KBM-7 (cell line): ENCODE data around the gene CEP295NL.
A peak's percentile ranks its signal among the peaks of the same experiment; 100 is the strongest.
"Not testable (repeated sequence)": the region's sequence is repeated elsewhere in the genome, so short reads cannot be mapped to it uniquely, and the experiment has no call there.

Source experiments
- DNase-seq: peaks from one replicate; pipeline ENCODE4 v3.0.0-alpha.2; 2015
- in situ Hi-C: fragments of 300-500 bp; cut with MboI; formaldehyde crosslinking; loops from 2 replicates; pipeline ENCODE4 v1.14.3; 2020; ENCODE audit warnings: low sequenced_read_pairs, low pct_unique_long_range_greater_than_20kb, mixed read lengths

The CEP295NL gene, protein sequence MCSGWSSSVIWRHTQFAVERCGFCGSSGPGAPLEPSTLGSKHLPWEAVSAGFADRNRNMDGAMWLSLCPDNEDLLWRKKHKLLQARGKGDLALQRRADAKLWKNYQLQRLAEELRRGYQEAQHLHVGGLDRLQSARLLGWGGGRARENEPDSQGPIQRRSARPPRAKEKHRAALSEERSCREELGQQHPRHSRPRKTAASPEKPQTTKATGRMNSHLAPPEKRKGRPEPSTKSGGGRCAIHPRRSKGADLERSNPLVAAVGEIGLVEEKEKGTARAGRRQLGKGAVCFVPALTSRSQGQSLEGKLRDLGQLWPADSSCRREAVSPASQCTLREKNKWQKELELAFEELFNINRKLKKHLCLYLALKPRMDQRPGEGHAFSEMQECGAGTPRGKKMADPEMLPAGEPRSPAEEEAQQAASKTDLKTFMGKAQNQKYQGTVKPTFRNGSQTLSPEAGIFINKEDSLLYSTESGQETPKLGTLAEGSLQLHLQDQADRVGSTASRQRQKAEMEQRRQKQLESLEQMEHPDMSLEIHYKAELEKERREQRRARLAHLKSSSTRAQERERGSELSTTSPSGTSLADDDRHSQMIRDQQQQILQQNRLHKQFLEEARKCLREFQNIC

DNA sequence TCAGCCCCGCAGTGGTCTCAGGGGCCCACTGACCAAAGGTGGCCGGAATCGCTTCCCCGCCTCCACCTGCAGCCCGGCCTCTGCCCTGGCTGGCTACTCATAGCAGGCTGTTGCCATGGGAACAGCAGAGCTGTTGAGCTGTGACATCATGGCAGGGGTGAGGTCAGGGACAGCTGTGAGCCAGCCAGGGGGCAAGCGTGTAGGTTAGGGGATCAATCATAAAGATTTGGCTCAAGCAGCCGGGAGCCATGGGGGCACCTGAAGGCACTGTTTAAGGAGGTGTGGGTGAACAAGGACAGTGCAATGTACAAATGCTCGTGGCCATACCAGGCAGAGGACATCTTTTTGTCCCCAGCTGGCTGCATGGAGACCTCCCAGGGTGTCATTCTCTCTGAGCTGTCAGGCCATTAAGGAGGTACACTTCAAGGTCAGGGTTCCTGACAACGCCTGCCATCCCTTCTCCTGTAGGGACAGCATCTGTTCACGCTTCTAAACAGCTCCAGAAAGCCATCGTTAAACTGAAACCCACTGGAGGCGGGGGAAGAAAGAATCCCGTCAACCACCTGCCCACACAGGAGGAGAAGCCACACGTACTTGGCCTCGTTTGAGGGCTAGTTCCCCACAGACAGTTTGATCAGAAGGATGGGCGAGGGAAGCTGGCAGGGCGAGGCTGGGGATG is at the start of gene CEP295NL:
Gene CEP295NL, minus strand, starts transcription at position 101 of the 679 bp plus-strand sequence. CDS start 1,373 bp downstream, outside the sequence.
- no peak for DNase-seq
- in situ Hi-C loops, result no loop called here

GRCh38 chr17:78952706-78953105 is 49.7 kb upstream of the CEP295NL start:
- in situ Hi-C loops, result loop anchor here (25.0 kb wide), 1 partner anchor 90 kb away; no protein-coding TSS in a partner anchor
- DNase-seq, result no peak

GRCh38 chr17:78951967-78952551 is 49.1 kb upstream of the CEP295NL start:
- no peak for DNase-seq
- in situ Hi-C loops, result loop anchor here (25.0 kb wide), 1 partner anchor 90 kb away; no protein-coding TSS in a partner anchor

GRCh38 chr17:78950870-78951269 is 47.9 kb upstream of the CEP295NL start:
- DNase-seq, result no peak
- in situ Hi-C loops, result loop anchor here (25.0 kb wide), 1 partner anchor 89 kb away; no protein-coding TSS in a partner anchor

DNA sequence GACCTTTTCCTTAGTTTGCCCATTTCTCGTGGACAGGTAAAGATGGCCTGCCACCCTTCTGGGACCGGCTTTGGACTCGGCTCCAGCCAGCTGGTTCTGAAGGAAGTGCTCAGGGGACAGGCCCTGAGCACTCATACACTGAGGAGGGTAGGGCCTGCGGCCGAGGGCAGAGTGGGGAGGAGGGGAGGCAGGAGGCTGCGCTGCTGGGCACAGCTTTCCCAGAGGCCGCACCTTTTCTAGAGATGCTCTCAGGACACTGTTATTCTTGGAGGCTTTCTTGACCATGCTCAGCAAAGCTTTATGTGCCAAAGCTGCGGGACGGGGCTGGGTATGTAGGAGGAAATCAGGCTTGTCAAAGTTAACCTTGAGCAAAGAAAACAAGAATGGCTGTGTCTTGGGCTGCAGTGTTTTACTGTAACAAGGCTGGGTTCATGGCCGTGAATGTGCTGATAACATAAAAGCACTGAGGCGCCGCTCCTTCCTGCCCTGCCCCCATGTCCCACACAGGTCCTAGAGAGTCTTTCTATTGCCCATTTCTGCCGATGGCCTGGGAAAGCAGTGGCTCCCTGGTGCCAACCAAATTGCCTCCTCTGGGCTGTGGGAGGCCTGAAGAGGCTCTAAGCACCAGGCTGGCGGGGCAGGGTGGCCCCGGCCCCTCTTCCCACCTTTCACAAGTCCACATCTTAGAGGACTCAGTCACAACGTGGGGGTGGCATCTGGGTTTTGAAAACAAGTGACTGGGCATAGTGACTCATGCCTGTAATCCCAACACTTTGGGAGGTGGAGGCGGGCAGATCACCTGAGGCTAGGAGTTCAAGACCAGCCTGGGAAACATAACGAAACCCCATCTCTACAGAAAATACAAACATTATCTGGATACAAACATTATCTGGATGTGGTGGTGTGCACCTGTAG is 44.5 kb upstream of the CEP295NL start:
- DNase-seq, result no peak
- in situ Hi-C loops, result no loop called here

DNA sequence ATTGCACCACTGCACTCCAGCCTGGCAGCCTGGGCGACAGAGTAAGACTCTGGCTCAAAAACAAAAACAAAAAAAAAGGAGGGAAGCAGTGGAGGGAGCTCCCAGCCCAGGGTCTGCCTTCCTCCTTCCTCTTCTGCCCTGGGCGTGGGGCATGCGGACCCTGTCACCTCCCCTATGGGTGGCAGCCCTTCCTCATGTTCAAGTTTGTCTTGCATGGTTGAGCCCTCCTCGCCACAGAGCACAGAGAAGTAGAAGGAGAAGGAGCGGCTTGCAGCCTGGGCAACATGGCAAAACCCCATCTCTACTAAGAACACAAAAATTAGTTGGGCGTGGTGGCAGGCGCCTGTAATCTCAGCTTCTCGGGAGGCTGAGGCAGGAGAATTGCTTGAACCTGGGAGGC is 43.6 kb upstream of the CEP295NL start:
- peak; percentile 31 for DNase-seq
- in situ Hi-C loops, result no loop called here

- no peak for DNase-seq
- in situ Hi-C loops, result no loop called here
These were observed 43.1 kb upstream of the CEP295NL start for GRCh38 chr17:78946131-78946530.

DNA sequence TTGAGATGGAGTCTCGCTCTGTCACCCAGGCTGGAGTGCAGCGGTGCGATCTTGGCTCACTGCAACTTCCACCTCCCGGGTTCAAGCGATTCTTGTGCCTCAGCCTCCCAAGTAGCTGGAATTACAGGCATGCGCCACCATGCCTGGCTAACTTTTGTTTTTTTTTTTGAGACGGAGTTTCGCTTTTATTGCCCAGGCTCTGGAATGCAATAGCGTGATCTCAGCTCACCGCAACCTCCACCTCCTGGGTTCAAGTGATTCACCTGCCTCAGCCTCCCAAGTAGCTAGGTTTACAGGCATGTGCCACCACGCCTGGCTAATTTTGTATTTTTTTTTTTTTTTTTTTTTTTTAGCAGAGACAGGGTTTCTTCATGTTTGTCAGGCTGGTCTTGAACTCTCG is 42.5 kb upstream of the CEP295NL start:
- in situ Hi-C loops, DNase-seq: not testable (repeated sequence)

DNA sequence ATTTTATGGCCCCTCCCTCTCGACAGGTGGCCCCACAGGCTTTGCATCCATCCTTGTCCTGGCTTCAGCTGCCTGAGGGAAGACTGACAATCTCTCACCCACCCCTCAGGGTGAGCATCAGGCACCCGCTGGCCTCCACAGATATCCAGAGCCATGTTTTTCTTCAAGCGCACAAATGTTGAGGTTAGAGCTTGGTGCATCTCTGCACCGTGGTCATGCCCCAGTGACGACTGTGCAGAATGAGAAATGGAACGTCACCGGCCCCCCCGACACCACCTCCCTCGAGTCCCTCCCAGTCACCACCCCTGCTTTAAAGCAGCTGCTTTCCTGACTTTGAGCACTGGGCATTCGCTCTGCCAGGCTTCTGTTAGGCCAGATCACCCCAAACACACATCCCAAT is 42.0 kb upstream of the CEP295NL start:
- in situ Hi-C loops, result no loop called here
- DNase-seq, result no peak

DNA sequence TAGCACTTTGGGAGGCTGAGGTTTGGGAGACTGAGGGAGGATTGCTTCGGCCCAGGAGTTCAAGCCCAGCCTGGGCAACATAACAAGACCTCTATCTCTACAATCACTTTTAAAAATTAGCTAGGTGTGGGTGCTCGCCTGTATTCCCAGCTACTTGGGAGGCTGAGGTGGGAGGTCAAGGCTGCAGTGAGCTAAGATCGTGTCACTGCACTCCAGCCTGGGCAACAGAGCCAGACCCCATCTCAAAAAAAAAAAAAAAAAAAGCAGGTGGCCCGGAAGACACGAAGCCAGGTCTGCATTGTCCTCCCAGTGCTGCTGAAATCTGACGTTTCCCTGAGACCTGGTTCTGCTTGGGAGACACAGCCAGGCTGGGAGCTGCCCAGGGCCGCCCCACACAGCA is 41.0 kb upstream of the CEP295NL start:
- DNase-seq, result no peak
- in situ Hi-C loops, result no loop called here

DNA sequence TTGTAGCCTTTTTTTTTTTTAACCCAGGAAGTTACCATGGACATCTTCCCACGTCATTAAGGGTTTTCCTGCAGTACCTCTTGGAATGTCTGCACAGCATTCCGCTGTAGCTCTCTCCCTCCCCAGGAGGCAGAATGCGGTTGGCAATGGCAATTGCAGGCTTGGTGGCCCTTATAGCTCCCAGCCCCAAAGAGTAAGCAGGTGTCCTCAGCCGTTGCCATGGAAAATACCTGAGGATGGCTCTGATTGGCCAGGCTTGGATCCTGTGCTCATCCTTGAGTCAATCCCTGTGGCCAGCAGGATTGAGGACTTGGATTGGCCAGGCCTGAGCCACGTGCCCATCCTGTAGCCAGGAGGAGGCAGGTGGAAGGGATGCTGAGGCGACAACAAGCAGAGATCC is 37.7 kb upstream of the CEP295NL start:
- DNase-seq, result no peak
- in situ Hi-C loops, result no loop called here

DNA sequence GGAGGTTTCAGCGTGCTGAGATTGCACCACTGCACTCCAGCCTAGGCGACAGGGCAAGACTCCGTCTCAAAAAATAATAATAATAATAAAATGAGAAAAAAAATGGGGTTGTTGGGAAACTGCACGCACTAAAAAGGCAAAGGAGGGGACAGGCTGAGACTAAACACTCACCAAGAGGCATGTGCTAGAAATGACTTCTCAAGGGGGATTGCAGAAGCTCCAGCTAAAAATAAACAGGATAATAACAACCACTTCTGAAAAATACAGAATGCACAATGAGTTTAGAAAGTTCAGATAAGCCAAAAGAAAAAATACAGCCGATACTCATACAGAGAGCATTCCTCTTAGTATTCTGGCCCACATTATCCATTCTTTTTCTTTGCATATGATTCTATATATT is 37.3 kb upstream of the CEP295NL start:
- in situ Hi-C loops, result no loop called here
- DNase-seq, result no peak

GRCh38 chr17:78939615-78940014 is 36.6 kb upstream of the CEP295NL start:
- in situ Hi-C loops, result no loop called here
- DNase-seq, result no peak

- DNase-seq, result no peak
- in situ Hi-C loops, result no loop called here
These were observed 34.6 kb upstream of the CEP295NL start for GRCh38 chr17:78937561-78937960.

DNA sequence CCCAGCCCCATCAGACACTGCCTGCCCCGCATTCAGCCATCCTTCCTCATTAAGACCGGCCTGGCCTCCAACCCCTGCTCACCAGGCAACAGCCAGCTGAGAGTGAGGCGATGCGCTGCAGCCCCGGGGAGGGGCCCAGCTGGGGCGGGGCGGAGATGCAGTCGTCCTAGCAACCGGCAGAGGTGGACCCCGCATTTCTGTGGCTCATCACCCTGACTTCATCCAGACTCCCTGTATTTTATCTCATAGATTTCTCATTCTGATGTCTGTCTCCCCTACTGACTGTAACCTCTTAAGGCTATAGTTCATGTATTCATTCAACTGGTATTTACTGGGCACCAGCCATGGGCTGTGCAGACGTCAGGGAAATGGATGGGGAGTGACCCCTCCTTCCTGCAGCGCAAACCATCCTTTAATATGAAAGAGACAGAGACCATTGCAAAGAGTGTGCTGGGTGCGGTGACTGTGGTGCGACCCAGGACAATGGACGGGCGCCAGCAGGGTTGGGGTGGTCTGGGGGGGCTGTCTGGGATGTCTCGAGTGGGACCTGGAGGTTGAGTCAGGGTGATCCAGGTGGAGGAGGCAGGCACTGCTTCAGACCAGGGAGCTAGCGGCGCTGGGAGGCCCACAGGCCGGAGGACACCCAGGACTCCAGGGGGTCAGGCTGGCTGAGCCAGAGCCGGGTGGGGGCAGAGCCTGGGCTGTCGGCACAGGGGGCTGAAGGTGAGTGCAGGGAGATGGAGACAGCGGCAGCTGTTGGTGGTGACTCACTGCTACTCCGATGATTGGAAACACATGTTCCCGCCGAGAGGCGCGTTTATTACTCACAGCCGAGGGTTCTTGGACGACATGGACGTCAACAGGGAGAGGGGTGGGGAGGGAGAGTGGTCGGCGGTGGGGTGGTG is 32.7 kb upstream of the CEP295NL start:
- in situ Hi-C loops, result no loop called here
- DNase-seq, result no peak

DNA sequence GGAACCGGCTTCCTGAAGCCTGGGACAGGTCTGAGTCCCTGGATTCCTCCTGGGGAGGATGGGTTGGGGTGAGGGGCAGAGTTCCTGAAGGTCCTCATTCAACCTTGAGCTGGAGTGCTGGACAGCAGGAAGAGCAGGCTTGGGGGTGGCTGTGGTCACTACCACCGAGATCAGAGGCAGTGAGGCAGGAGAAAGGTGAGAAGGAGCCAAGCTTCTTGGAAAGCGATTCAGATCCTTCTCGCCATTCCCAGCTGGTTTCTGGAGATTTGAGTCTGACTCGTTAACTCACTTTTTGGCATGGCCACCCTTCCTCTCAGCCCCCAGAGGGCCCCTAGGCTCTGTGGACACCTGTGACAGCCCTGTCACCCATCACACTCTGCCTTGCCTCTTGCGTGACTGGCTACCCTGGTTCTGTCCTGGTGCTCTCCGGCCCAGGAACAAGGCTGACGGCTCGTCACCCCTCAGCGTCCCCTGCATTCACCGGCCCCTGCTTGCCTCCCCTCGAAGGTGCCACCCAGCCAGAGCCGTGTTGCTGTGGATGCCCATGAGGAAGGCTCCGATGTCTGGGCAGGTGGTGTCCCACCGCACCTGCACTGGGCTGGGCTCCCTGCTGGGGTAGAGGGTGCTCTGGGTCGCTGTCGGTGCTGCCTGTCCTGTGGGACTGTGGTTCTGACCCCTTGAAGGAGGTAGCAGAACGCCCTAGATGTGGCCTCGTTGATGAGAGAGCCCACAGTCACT is 31.8 kb upstream of the CEP295NL start:
- no peak for DNase-seq
- in situ Hi-C loops, result no loop called here

DNA sequence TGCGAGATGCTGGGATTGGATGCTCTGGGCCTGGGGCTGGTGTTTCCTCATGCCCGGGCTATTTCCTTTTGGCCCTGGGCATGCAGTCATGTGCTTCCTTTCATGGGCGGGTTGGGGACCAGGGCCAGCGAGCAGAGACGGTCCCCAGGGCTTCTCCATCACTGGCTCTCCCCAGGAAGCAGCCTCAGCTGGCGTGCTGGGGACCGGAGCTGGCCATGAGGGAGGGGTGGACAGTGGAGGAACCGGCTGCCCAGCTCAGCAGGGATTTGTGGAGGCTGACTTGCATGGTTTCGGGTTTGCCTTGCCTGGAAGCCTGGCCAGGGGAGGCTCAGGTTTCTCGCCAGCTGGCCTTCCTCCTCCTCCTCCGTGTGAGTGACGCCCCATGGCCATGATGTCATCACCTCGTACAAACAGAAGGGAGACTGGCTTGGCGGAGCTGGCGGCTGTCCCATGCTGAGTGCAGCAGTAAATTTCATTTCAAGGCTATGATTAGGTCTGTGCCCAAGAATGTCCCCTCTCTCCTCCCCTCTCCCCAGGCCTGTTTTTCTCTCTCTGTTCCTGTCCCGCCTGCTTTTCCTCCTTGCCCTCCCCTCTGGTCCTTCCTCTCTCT is 31.1 kb upstream of the CEP295NL start:
- peak; percentile 31 for DNase-seq
- in situ Hi-C loops, result no loop called here
